OCI-LY1 (cell line): ENCODE data around the gene DYNC1LI2.

Experiments used
- H2AFZ ChIP-seq: fragments of 200-600 bp; sonication (generic), shearing (Covaris generic); 2 replicates; pipeline ENCODE4 v1.6.0; 2014; ENCODE audit warnings: antibody characterized with exemption, mild to moderate bottlenecking, low read length
- H3F3A ChIP-seq: fragments of 200-600 bp; sonication (generic), shearing (Covaris generic); 2 replicates; pipeline ENCODE4 v1.6.0; 2014; ENCODE audit warnings: mild to moderate bottlenecking, antibody characterized with exemption, low read length, moderate library complexity; ENCODE audit not compliant: insufficient read depth
- H3K27ac ChIP-seq: fragments of 200-600 bp; sonication (generic); 2 replicates; pipeline ENCODE4 v1.5.1; 2014; ENCODE audit warnings: low read length, mixed run types, mild to moderate bottlenecking, low read depth; ENCODE audit not compliant: poor library complexity, severe bottlenecking
- H3K27me3 ChIP-seq: fragments of 200-600 bp; sonication (generic); 2 replicates; pipeline ENCODE4 v1.6.0; 2014; ENCODE audit warnings: antibody characterized with exemption, mild to moderate bottlenecking, low read length, moderate library complexity; ENCODE audit not compliant: insufficient read depth
- H3K36me3 ChIP-seq: fragments of 200-600 bp; sonication (generic); 2 replicates; pipeline ENCODE4 v1.6.1; 2014; ENCODE audit warnings: mild to moderate bottlenecking, antibody characterized with exemption, low read length, moderate library complexity, mixed read lengths; ENCODE audit not compliant: insufficient read depth
- H3K4me1 ChIP-seq: fragments of 200-600 bp; sonication (generic); 2 replicates; pipeline ENCODE4 v1.5.1; 2014; ENCODE audit warnings: mild to moderate bottlenecking, low read length, moderate library complexity; ENCODE audit not compliant: insufficient read depth, severe bottlenecking
- H3K4me2 ChIP-seq: fragments of 200-600 bp; sonication (generic), shearing (Covaris generic); 2 replicates; pipeline ENCODE4 v1.6.1; 2014; ENCODE audit warnings: low read length
- H3K4me3 ChIP-seq: fragments of 200-600 bp; sonication (generic); 2 replicates; pipeline ENCODE4 v1.5.1; 2014; ENCODE audit warnings: low read length, low read depth, mild to moderate bottlenecking, mixed read lengths; ENCODE audit not compliant: poor library complexity, severe bottlenecking
- H3K79me2 ChIP-seq: fragments of 200-600 bp; shearing (Covaris generic); 2 replicates; pipeline ENCODE4 v1.6.1; 2016; ENCODE audit warnings: mixed run types, low read length, mixed read lengths; ENCODE audit not compliant: insufficient read depth
- H3K9ac ChIP-seq: fragments of 200-600 bp; sonication (generic), shearing (Covaris generic); 2 replicates; pipeline ENCODE4 v1.6.1; 2014; ENCODE audit warnings: mild to moderate bottlenecking, low read length, mixed read lengths
- H3K9me2 ChIP-seq: fragments of 200-600 bp; sonication (generic), shearing (Covaris generic); 2 replicates; pipeline ENCODE4 v1.6.1; 2014; ENCODE audit warnings: low read depth, mild to moderate bottlenecking, low read length, mixed read lengths
- H3K9me3 ChIP-seq: fragments of 200-600 bp; shearing (Covaris generic); 2 replicates; pipeline ENCODE4 v1.6.1; 2014; ENCODE audit warnings: low read length, mixed read lengths
- H4K20me1 ChIP-seq: fragments of 200-600 bp; sonication (generic), shearing (Covaris generic); 2 replicates; pipeline ENCODE4 v1.6.0; 2016; ENCODE audit warnings: mild to moderate bottlenecking, low read length; ENCODE audit not compliant: insufficient read depth
- CTCF ChIP-seq: fragments of 200-600 bp; sonication (generic), shearing (Covaris generic); IDR thresholded peaks from 2 replicates; pipeline ENCODE4 v1.5.1; 2017; ENCODE audit warnings: mild to moderate bottlenecking, antibody characterized with exemption, low read length, moderate library complexity, mixed read lengths
- EZH2 ChIP-seq: fragments of 200-600 bp; sonication (generic), shearing (Covaris generic); IDR thresholded peaks from 2 replicates; pipeline ENCODE4 v1.8.0; 2017; ENCODE audit warnings: borderline replicate concordance, mixed run types, mild to moderate bottlenecking, antibody characterized with exemption, low read length, moderate library complexity, mixed read lengths

Gene DYNC1LI2

GRCh38 chr16:66696669-66697630 is 54.5 kb downstream of the DYNC1LI2 start, which contains the start of gene CMTM4:
CMTM4 (minus strand) TSS chr16:66696743; CDS start chr16:66696525, 218 bp downstream.
- H3K9ac ChIP-seq: peak within 1 kb of the TSS; percentile 67
- no peak within 1 kb of the TSS for H3K27ac ChIP-seq
- H3K79me2 ChIP-seq: no peaks in the 10 kb centered on the region
- H3K27me3 ChIP-seq: peaks cover 4% of the 10 kb centered on the region; the same call in 1 of the 2 replicates
- no peaks in the 10 kb centered on the region for H3K9me3 ChIP-seq
- peak within 1 kb of the TSS; percentile 88; the same call in 1 of the 2 replicates for H2AFZ ChIP-seq
- H3K4me1 ChIP-seq: peaks cover 14% of the 10 kb centered on the region
- H3K4me3 ChIP-seq: peak within 1 kb of the TSS; percentile 73
- H3K4me2 ChIP-seq: peak within 1 kb of the TSS; percentile 98
- H3F3A ChIP-seq: no peaks in the 10 kb centered on the region
- H3K9me2 ChIP-seq: no peaks in the 10 kb centered on the region
- H4K20me1 ChIP-seq: no peaks in the 10 kb centered on the region
- no peaks in the 10 kb centered on the region for H3K36me3 ChIP-seq
- TF ChIP-seq EZH2: no peak
- TF ChIP-seq CTCF: peak; percentile 46

DNA sequence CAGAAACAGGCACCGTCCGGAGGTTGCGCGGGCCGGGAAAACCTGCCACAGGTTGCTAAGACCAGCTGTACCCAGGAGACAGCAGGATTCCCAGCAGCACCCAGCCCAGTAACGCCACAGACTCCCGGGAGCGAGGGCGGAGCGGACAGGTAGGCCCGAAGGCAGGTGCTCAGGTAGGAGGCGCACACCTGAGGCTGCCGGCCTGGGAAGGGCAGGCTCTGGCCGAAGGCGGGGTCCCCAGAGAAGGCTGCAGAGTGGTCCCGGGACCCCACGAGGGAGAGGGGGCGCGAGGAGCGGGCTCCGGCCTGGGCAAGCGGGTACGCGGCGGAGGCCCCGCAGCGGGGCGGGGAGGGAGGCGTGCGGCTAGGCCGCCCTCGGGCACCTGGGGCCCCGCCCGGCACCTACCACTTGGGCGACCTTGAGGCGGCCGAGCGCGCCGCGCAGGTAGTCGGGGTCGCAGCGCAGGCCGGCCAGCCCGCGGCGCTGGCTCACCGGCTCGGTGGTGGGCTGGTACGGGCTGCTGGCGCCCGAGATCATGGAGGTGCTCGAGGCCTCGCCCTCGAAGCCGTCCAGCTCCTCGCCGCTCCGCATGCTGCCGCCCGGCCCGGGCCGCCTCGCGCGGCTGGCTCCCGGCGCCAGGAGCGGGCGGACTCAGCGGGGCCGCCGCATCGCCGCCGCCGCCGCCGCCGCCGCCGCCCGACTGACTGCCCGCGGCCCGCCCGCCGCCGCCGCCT is 55.3 kb downstream of the DYNC1LI2 start:
- Histone ChIP-seq H3F3A (no peaks in the 10 kb centered on the region), H4K20me1 (no peaks in the 10 kb centered on the region), H3K4me1 (peaks cover 14% of the 10 kb centered on the region), H3K4me2 (peak overlapping the region; percentile 80), H3K9me2 (no peaks in the 10 kb centered on the region), H3K9ac (peak overlapping the region; percentile 50; the same call in 1 of the 2 replicates), H3K27me3 (peaks cover 1% of the 10 kb centered on the region; the same call in 1 of the 2 replicates), H3K9me3 (no peaks in the 10 kb centered on the region), H3K4me3 (peak overlapping the region; percentile 73), H2AFZ (no peak overlapping the region), H3K79me2 (no peaks in the 10 kb centered on the region), H3K27ac (no peak overlapping the region), H3K36me3 (no peaks in the 10 kb centered on the region)
- TF ChIP-seq CTCF (no peak), EZH2 (no peak)

DNA sequence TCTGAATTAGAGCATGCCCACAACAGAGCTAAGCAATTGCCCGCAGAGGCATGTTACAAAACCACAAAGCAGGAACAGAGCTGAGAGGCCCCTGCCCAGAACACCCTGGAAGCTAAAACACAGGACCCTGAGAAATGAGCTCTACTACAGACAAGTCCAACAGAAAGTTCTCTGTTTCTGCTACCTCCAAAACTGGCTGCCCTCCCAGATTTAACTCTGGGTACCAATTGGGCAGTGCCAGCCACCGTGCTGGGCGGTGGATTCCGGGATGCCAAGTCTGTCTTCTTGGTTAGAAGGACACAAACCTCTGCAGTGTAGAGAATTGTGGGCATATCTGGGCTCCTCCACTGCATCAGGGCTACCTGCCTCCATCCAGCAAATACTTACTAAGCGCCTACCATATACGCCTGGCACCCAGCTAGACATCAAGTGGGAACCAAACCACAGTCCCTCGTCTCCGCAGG is 55.9 kb downstream of the DYNC1LI2 start:
- Histone ChIP-seq H3K27me3 (no peaks in the 10 kb centered on the region; the same call in 1 of the 2 replicates), H4K20me1 (no peaks in the 10 kb centered on the region), H2AFZ (no peak overlapping the region), H3K27ac (no peak overlapping the region), H3K4me2 (peak overlapping the region; percentile 80; the same call in 1 of the 2 replicates), H3F3A (no peaks in the 10 kb centered on the region), H3K9me2 (no peaks in the 10 kb centered on the region), H3K9ac (no peak overlapping the region; the same call in 1 of the 2 replicates), H3K4me1 (peaks cover 14% of the 10 kb centered on the region), H3K4me3 (peak overlapping the region; percentile 73), H3K36me3 (no peaks in the 10 kb centered on the region), H3K79me2 (no peaks in the 10 kb centered on the region), H3K9me3 (no peaks in the 10 kb centered on the region)
- TF ChIP-seq CTCF (no peak), EZH2 (no peak)
